Measurements from ENCODE around the gene PRPSAP2.
"Not testable (repeated sequence)": the region's sequence is repeated elsewhere in the genome, so short reads cannot be mapped to it uniquely, and the experiment has no call there.

The PRPSAP2 gene
- 7.7 to 31.3 (median 24.2) reads per million in 18 experiments for total RNA-seq

GRCh38 chr17:18857864-18858566, at the start of gene PRPSAP2:
PRPSAP2 (plus strand) TSS chr17:18858131; CDS start chr17:18865834, 7,703 bp downstream.
- peak; percentile 91 to 96 for DNase-seq

- DNase-seq = not testable (repeated sequence)
Measured at GRCh38 chr17:18815924-18816323, 42.0 kb upstream of the PRPSAP2 start.

- DNase-seq = peak; percentile 64 to 79
Measured at GRCh38 chr17:18816489-18817371, 41.2 kb upstream of the PRPSAP2 start.

- DNase-seq = not testable (repeated sequence)
Measured at GRCh38 chr17:18821430-18821829, 36.5 kb upstream of the PRPSAP2 start.

GRCh38 chr17:18827613-18828012, 30.3 kb upstream of the PRPSAP2 start:
- DNase-seq = not testable (repeated sequence)

- no peak for DNase-seq
Measured at GRCh38 chr17:18848501-18848900, 9.4 kb upstream of the PRPSAP2 start.

GRCh38 chr17:18850679-18851078, 7.3 kb upstream of the PRPSAP2 start:
- DNase-seq = no peak

- no peak for DNase-seq
Measured at GRCh38 chr17:18851201-18851600, 6.7 kb upstream of the PRPSAP2 start.

- DNase-seq = no peak
Measured at GRCh38 chr17:18854956-18855355, 3.0 kb upstream of the PRPSAP2 start.

GRCh38 chr17:18855831-18856569, 1.9 kb upstream of the PRPSAP2 start:
- peak; percentile 88 to 92 for DNase-seq

GRCh38 chr17:18856570-18856915, 1.4 kb upstream of the PRPSAP2 start:
- no peak for DNase-seq

GRCh38 chr17:18858567-18859245, 775 bp downstream of the PRPSAP2 start:
- no peak for DNase-seq

- DNase-seq = peak; percentile 66 to 73
Measured at GRCh38 chr17:18859256-18859655, 1.3 kb downstream of the PRPSAP2 start.

- peak; percentile 31 to 48 for DNase-seq
Measured at GRCh38 chr17:18860161-18860972, 2.4 kb downstream of the PRPSAP2 start.

GRCh38 chr17:18862011-18862410, 4.1 kb downstream of the PRPSAP2 start:
- no peak for DNase-seq

GRCh38 chr17:18864996-18865395, 7.1 kb downstream of the PRPSAP2 start:
- not testable (repeated sequence) for DNase-seq

- DNase-seq = no peak
Measured at GRCh38 chr17:18866866-18867813, 9.2 kb downstream of the PRPSAP2 start.

- DNase-seq = no peak
Measured at GRCh38 chr17:18877104-18877645, 19.2 kb downstream of the PRPSAP2 start.

GRCh38 chr17:18888766-18889290, 30.9 kb downstream of the PRPSAP2 start:
- no peak for DNase-seq

- no peak for DNase-seq
Measured at GRCh38 chr17:18889658-18890057, 31.7 kb downstream of the PRPSAP2 start.
